NCI-H2227 (cell line): ENCODE results near the gene OLIG1.

Experiments
- DNase-seq: peaks from one replicate; lab custom pipeline; 2025; ENCODE audit not compliant: unreplicated experiment; lab: John Stamatoyannopoulos, UW

The OLIG1 gene

GRCh38 chr21:33031152-33031911 lies 38.6 kb upstream of the OLIG1 start:
- DNase-seq, result no peak

GRCh38 chr21:33032434-33033047 lies 37.4 kb upstream of the OLIG1 start:
- no peak for DNase-seq

- no peak for DNase-seq
These were observed 36.6 kb upstream of the OLIG1 start for GRCh38 chr21:33033094-33033951.

GRCh38 chr21:33033961-33034413 lies 36.0 kb upstream of the OLIG1 start:
- DNase-seq, result no peak

GRCh38 chr21:33035147-33035546 lies 34.8 kb upstream of the OLIG1 start:
- DNase-seq, result no peak

GRCh38 chr21:33036430-33037162 lies 33.3 kb upstream of the OLIG1 start:
- no peak for DNase-seq

GRCh38 chr21:33037501-33037900 lies 32.4 kb upstream of the OLIG1 start:
- no peak for DNase-seq

GRCh38 chr21:33039536-33039935 lies 30.4 kb upstream of the OLIG1 start:
- DNase-seq, result no peak

GRCh38 chr21:33040215-33040614 lies 29.7 kb upstream of the OLIG1 start:
- DNase-seq, result no peak

GRCh38 chr21:33041981-33042380 lies 28.0 kb upstream of the OLIG1 start:
- no peak for DNase-seq

- no peak for DNase-seq
These were observed 27.1 kb upstream of the OLIG1 start for GRCh38 chr21:33042812-33043211.

GRCh38 chr21:33046455-33046854 lies 23.5 kb upstream of the OLIG1 start:
- no peak for DNase-seq

GRCh38 chr21:33047231-33047630 lies 22.7 kb upstream of the OLIG1 start:
- DNase-seq, result no peak

GRCh38 chr21:33051925-33052324 lies 18.0 kb upstream of the OLIG1 start:
- DNase-seq, result no peak

- no peak for DNase-seq
These were observed 16.0 kb upstream of the OLIG1 start for GRCh38 chr21:33053951-33054350.

GRCh38 chr21:33055991-33056390 lies 13.9 kb upstream of the OLIG1 start:
- DNase-seq, result no peak

GRCh38 chr21:33057385-33057940 lies 12.5 kb upstream of the OLIG1 start:
- DNase-seq, result no peak

- no peak for DNase-seq
These were observed 11.4 kb upstream of the OLIG1 start for GRCh38 chr21:33058527-33058926.

- no peak for DNase-seq
These were observed 11.0 kb upstream of the OLIG1 start for GRCh38 chr21:33058957-33059356.

GRCh38 chr21:33059380-33059841 lies 10.5 kb upstream of the OLIG1 start:
- DNase-seq, result no peak

- no peak for DNase-seq
These were observed 8.7 kb upstream of the OLIG1 start for GRCh38 chr21:33061233-33061632.
